ENCODE results near the gene RUFY4. TPM values are rescaled to one million over a fixed set of nuclear protein-coding genes. Genes with fewer than 3 reads are reported as not detected.

Gene RUFY4
- total and polyA plus RNA-seq, 2 experiments from 2014 or later = 0.27 TPM; not detected in 1

DNA sequence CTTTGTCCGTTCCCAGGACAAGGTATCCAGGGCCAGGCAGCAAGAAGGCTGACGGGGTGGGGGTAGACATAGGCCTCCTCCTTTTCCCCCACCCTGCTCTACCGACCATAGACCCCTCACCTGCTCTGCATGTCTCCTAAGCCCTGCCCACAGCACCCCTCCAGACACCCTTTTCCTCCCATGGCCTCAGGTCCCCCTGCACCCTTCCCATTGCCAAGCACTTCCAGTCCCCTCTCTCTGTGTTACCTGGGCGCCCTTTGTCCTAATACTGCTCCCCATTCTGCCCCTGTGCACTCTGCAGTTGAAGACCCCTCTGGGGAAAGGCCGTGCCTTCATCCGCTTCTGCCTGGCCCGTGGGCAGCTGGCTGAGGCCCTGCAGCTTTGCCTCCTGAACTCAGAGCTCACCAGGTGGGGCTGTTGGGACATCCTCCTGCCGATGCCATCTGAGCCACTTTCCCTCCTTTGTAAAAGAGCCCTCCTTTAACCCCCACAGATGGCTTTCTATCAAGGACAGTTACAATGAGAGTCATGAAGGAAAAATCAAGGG lies 3.5 kb downstream of the RUFY4 start:
- Mint-ChIP-seq H3K9me3 (no peaks in the 10 kb centered on the region; the same call in 2 of the 3 replicates), H3K27me3 (ENCODE audit: insufficient read depth, low read depth, poor library complexity) (peaks cover 17% of the 10 kb centered on the region), H3K27ac (no peak overlapping the region), H3K4me3 (no peak overlapping the region), H3K4me1 (peaks cover 16% of the 10 kb centered on the region), H3K36me3 (ENCODE audit: low read depth) (no peaks in the 10 kb centered on the region; the same call in 2 of the 3 replicates)
- H3K4me3 ChIP-seq = no peak overlapping the region
- ATAC-seq = no peak
- H3K4me2 ChIP-seq = no peak overlapping the region
- no peaks in the 10 kb centered on the region for H3F3A ChIP-seq (replicated peaks; ENCODE audit: low read depth)
- H2AFZ ChIP-seq = no peak overlapping the region
- H4K20me1 ChIP-seq (replicated peaks; ENCODE audit: insufficient read depth) = no peaks in the 10 kb centered on the region
- no peaks in the 10 kb centered on the region for H3K27me3 ChIP-seq (ENCODE audit: insufficient read depth)
- H3K79me2 ChIP-seq (replicated peaks; ENCODE audit: insufficient read depth) = no peaks in the 10 kb centered on the region
- no peaks in the 10 kb centered on the region for H3K9me2 ChIP-seq (ENCODE audit: insufficient read depth)
- H3K36me3 ChIP-seq (ENCODE audit: insufficient read depth) = no peaks in the 10 kb centered on the region
- DNase-seq (ENCODE audit: low spot score) = no peak
- no peaks in the 10 kb centered on the region; the same call in 1 of the 2 replicates for H3K4me1 ChIP-seq (ENCODE audit: insufficient read depth)
- TF ChIP-seq, protein P1, sequence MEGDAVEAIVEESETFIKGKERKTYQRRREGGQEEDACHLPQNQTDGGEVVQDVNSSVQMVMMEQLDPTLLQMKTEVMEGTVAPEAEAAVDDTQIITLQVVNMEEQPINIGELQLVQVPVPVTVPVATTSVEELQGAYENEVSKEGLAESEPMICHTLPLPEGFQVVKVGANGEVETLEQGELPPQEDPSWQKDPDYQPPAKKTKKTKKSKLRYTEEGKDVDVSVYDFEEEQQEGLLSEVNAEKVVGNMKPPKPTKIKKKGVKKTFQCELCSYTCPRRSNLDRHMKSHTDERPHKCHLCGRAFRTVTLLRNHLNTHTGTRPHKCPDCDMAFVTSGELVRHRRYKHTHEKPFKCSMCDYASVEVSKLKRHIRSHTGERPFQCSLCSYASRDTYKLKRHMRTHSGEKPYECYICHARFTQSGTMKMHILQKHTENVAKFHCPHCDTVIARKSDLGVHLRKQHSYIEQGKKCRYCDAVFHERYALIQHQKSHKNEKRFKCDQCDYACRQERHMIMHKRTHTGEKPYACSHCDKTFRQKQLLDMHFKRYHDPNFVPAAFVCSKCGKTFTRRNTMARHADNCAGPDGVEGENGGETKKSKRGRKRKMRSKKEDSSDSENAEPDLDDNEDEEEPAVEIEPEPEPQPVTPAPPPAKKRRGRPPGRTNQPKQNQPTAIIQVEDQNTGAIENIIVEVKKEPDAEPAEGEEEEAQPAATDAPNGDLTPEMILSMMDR (conservative IDR thresholded peaks at IDR 0.05; ENCODE audit: low read depth in 2 of 2) = peak in 1 of 2 experiments; percentile 15; a peak in 1 of 4 replicates
- TF ChIP-seq, protein P2, sequence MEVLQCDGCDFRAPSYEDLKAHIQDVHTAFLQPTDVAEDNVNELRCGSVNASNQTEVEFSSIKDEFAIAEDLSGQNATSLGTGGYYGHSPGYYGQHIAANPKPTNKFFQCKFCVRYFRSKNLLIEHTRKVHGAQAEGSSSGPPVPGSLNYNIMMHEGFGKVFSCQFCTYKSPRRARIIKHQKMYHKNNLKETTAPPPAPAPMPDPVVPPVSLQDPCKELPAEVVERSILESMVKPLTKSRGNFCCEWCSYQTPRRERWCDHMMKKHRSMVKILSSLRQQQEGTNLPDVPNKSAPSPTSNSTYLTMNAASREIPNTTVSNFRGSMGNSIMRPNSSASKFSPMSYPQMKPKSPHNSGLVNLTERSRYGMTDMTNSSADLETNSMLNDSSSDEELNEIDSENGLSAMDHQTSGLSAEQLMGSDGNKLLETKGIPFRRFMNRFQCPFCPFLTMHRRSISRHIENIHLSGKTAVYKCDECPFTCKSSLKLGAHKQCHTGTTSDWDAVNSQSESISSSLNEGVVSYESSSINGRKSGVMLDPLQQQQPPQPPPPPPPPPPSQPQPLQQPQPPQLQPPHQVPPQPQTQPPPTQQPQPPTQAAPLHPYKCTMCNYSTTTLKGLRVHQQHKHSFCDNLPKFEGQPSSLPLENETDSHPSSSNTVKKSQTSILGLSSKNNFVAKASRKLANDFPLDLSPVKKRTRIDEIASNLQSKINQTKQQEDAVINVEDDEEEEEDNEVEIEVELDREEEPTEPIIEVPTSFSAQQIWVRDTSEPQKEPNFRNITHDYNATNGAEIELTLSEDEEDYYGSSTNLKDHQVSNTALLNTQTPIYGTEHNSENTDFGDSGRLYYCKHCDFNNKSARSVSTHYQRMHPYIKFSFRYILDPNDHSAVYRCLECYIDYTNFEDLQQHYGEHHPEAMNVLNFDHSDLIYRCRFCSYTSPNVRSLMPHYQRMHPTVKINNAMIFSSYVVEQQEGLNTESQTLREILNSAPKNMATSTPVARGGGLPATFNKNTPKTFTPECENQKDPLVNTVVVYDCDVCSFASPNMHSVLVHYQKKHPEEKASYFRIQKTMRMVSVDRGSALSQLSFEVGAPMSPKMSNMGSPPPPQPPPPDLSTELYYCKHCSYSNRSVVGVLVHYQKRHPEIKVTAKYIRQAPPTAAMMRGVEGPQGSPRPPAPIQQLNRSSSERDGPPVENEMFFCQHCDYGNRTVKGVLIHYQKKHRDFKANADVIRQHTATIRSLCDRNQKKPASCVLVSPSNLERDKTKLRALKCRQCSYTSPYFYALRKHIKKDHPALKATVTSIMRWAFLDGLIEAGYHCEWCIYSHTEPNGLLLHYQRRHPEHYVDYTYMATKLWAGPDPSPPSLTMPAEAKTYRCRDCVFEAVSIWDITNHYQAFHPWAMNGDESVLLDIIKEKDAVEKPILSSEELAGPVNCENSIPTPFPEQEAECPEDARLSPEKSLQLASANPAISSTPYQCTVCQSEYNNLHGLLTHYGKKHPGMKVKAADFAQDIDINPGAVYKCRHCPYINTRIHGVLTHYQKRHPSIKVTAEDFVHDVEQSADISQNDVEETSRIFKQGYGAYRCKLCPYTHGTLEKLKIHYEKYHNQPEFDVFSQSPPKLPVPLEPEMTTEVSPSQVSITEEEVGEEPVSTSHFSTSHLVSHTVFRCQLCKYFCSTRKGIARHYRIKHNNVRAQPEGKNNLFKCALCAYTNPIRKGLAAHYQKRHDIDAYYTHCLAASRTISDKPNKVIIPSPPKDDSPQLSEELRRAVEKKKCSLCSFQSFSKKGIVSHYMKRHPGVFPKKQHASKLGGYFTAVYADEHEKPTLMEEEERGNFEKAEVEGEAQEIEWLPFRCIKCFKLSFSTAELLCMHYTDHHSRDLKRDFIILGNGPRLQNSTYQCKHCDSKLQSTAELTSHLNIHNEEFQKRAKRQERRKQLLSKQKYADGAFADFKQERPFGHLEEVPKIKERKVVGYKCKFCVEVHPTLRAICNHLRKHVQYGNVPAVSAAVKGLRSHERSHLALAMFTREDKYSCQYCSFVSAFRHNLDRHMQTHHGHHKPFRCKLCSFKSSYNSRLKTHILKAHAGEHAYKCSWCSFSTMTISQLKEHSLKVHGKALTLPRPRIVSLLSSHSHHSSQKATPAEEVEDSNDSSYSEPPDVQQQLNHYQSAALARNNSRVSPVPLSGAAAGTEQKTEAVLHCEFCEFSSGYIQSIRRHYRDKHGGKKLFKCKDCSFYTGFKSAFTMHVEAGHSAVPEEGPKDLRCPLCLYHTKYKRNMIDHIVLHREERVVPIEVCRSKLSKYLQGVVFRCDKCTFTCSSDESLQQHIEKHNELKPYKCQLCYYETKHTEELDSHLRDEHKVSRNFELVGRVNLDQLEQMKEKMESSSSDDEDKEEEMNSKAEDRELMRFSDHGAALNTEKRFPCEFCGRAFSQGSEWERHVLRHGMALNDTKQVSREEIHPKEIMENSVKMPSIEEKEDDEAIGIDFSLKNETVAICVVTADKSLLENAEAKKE (CRISPR knock-in tag; IDR thresholded peaks at IDR 0.05) = no peak
- TF ChIP-seq, protein P3, sequence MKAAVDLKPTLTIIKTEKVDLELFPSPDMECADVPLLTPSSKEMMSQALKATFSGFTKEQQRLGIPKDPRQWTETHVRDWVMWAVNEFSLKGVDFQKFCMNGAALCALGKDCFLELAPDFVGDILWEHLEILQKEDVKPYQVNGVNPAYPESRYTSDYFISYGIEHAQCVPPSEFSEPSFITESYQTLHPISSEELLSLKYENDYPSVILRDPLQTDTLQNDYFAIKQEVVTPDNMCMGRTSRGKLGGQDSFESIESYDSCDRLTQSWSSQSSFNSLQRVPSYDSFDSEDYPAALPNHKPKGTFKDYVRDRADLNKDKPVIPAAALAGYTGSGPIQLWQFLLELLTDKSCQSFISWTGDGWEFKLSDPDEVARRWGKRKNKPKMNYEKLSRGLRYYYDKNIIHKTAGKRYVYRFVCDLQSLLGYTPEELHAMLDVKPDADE (IDR thresholded peaks at IDR 0.05) = no peak
- no peak overlapping the region for H3K27ac ChIP-seq (ENCODE audit: low read depth)

Measured in GM23338 (cell line).